OCI-LY3 (cell line): Measurements from ENCODE around the gene HDAC3.

ENCODE experiments used
- EZH2phosphoT487 ChIP-seq: fragments of 200-600 bp; shearing (Covaris generic); IDR thresholded peaks from 2 replicates; pipeline ENCODE4 v1.6.1; 2018; ENCODE audit warnings: antibody characterized with exemption, mixed run types, low read depth
- TF ChIP-seq, protein P1 (sequence below): fragments of 200-600, 300-600 bp; sonication (generic); IDR thresholded peaks from 2 replicates; pipeline ENCODE4 v1.5.1; 2014; ENCODE audit warnings: antibody characterized with exemption, low read length, low read depth

DNA sequence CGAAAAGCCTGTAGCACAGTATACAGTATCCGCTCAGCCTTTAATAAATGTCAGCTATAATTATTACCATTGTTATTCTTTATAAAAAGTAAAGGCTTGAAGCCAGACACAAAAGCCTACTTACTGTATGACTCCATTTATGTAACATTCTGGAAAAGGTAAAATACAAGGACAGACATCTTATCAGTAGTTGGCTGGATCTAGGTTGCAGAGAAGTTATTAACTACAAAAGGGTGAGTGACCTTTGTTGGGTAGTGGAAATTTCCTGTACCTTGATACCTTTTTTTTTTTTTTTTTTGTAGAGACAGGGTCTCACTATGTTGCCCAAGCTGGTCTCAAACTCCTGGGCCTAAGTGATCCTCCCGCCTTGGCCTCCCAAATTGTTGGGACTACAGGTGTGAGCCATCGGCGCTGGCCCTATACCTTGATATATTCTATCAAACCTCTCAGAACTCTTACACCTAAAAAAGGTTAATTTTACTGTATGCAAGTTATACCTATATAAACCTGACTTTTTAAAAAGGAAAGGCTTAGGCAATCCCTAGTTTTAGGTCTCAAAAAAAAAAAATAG is 6.0 kb downstream of the HDAC3 start:
- TF ChIP-seq, protein P1, sequence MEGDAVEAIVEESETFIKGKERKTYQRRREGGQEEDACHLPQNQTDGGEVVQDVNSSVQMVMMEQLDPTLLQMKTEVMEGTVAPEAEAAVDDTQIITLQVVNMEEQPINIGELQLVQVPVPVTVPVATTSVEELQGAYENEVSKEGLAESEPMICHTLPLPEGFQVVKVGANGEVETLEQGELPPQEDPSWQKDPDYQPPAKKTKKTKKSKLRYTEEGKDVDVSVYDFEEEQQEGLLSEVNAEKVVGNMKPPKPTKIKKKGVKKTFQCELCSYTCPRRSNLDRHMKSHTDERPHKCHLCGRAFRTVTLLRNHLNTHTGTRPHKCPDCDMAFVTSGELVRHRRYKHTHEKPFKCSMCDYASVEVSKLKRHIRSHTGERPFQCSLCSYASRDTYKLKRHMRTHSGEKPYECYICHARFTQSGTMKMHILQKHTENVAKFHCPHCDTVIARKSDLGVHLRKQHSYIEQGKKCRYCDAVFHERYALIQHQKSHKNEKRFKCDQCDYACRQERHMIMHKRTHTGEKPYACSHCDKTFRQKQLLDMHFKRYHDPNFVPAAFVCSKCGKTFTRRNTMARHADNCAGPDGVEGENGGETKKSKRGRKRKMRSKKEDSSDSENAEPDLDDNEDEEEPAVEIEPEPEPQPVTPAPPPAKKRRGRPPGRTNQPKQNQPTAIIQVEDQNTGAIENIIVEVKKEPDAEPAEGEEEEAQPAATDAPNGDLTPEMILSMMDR = no peak
- TF ChIP-seq EZH2phosphoT487 = no peak
